ENCODE measurements around the gene CEP76.
A peak's percentile ranks its signal among the peaks of the same experiment; 100 is the strongest.

CEP76 gene

GRCh38 chr18:12656938-12657683, 45.4 kb downstream of the CEP76 start:
- no peak for TF ChIP-seq CTCF (IDR thresholded peaks at IDR 0.05; ENCODE audit: poor library complexity, severe bottlenecking)
- ATAC-seq (ENCODE audit: low read depth) (peak; percentile 56), DNase-seq (ENCODE audit: low spot score) (no peak)
- H3K9me3 ChIP-seq (ENCODE audit: severe bottlenecking) = no peaks in the 10 kb centered on the region
- H3K27ac ChIP-seq (ENCODE audit: poor library complexity, severe bottlenecking) = peak overlapping the region; percentile 72
- H3K27me3 ChIP-seq (ENCODE audit: insufficient read depth, poor library complexity, severe bottlenecking) = no peaks in the 10 kb centered on the region
- peaks cover 6% of the 10 kb centered on the region; the same call in 1 of the 2 replicates for H3K36me3 ChIP-seq (ENCODE audit: low read depth)
- H3K4me3 ChIP-seq (ENCODE audit: severe bottlenecking) = peak overlapping the region; percentile 100
- peaks cover 19% of the 10 kb centered on the region for H3K4me1 ChIP-seq (ENCODE audit: insufficient read depth, poor library complexity, severe bottlenecking)

- peak overlapping the region; percentile 72 for H3K27ac ChIP-seq (ENCODE audit: poor library complexity, severe bottlenecking)
These were observed 46.0 kb downstream of the CEP76 start for GRCh38 chr18:12656605-12656937.

GRCh38 chr18:12654971-12655370, 47.6 kb downstream of the CEP76 start:
- Histone ChIP-seq H3K4me1 (ENCODE audit: insufficient read depth, poor library complexity, severe bottlenecking) (peaks cover 19% of the 10 kb centered on the region), H3K27me3 (ENCODE audit: insufficient read depth, poor library complexity, severe bottlenecking) (no peaks in the 10 kb centered on the region), H3K4me3 (ENCODE audit: severe bottlenecking) (no peak overlapping the region), H3K27ac (ENCODE audit: poor library complexity, severe bottlenecking) (no peak overlapping the region), H3K36me3 (ENCODE audit: low read depth) (peaks cover 6% of the 10 kb centered on the region; the same call in 1 of the 2 replicates), H3K9me3 (ENCODE audit: severe bottlenecking) (no peaks in the 10 kb centered on the region)
- TF ChIP-seq CTCF (IDR thresholded peaks at IDR 0.05; ENCODE audit: poor library complexity, severe bottlenecking) = no peak
- ATAC-seq (ENCODE audit: low read depth) (no peak), DNase-seq (ENCODE audit: low spot score) (no peak)

More at GRCh38 chr18:12656605-12656937, 46.0 kb downstream of the CEP76 start:
- ATAC-seq (ENCODE audit: low read depth) = no peak
- Histone ChIP-seq H3K4me3 (ENCODE audit: severe bottlenecking) (peak overlapping the region; percentile 100), H3K9me3 (ENCODE audit: severe bottlenecking) (no peaks in the 10 kb centered on the region), H3K4me1 (ENCODE audit: insufficient read depth, poor library complexity, severe bottlenecking) (peaks cover 19% of the 10 kb centered on the region), H3K36me3 (ENCODE audit: low read depth) (peaks cover 6% of the 10 kb centered on the region; the same call in 1 of the 2 replicates), H3K27me3 (ENCODE audit: insufficient read depth, poor library complexity, severe bottlenecking) (no peaks in the 10 kb centered on the region)
- no peak for TF ChIP-seq CTCF (IDR thresholded peaks at IDR 0.05; ENCODE audit: poor library complexity, severe bottlenecking)
- no peak for DNase-seq (ENCODE audit: low spot score)

- Histone ChIP-seq H3K4me1 (ENCODE audit: insufficient read depth, poor library complexity, severe bottlenecking) (peaks cover 19% of the 10 kb centered on the region), H3K4me3 (ENCODE audit: severe bottlenecking) (no peak overlapping the region), H3K27ac (ENCODE audit: poor library complexity, severe bottlenecking) (peak overlapping the region; percentile 5), H3K36me3 (ENCODE audit: low read depth) (peaks cover 6% of the 10 kb centered on the region; the same call in 1 of the 2 replicates), H3K9me3 (ENCODE audit: severe bottlenecking) (no peaks in the 10 kb centered on the region), H3K27me3 (ENCODE audit: insufficient read depth, poor library complexity, severe bottlenecking) (no peaks in the 10 kb centered on the region)
- no peak for DNase-seq (ENCODE audit: low spot score)
- ATAC-seq (ENCODE audit: low read depth) = 0 out of 3 replicates have a peak, but pooled peaks have one; percentile 13
- TF ChIP-seq CTCF (IDR thresholded peaks at IDR 0.05; ENCODE audit: poor library complexity, severe bottlenecking) = no peak
These were observed 49.6 kb downstream of the CEP76 start for GRCh38 chr18:12652861-12653401.

- H3K27ac ChIP-seq (ENCODE audit: poor library complexity, severe bottlenecking) = no peak overlapping the region
- no peak for DNase-seq (ENCODE audit: low spot score)
- no peaks in the 10 kb centered on the region for H3K9me3 ChIP-seq (ENCODE audit: severe bottlenecking)
- TF ChIP-seq CTCF (IDR thresholded peaks at IDR 0.05; ENCODE audit: poor library complexity, severe bottlenecking) = no peak
- peaks cover 19% of the 10 kb centered on the region for H3K4me1 ChIP-seq (ENCODE audit: insufficient read depth, poor library complexity, severe bottlenecking)
- no peak overlapping the region for H3K4me3 ChIP-seq (ENCODE audit: severe bottlenecking)
- peaks cover 13% of the 10 kb centered on the region for H3K36me3 ChIP-seq (ENCODE audit: low read depth)
- no peaks in the 10 kb centered on the region for H3K27me3 ChIP-seq (ENCODE audit: insufficient read depth, poor library complexity, severe bottlenecking)
- no peak for ATAC-seq (ENCODE audit: low read depth)
These were observed 50.9 kb downstream of the CEP76 start for GRCh38 chr18:12651651-12652050.

All from RWPE2 (cell line).